ENCODE data around the gene KATNIP.

KATNIP gene
- long read RNA-seq, partial matches to known transcripts, result 2 of 9 reads
- long read RNA-seq, other reads (novel, unspliced or antisense), result 7 of 9 reads

GRCh38 chr16:27549746-27550581 lies at the start of gene KATNIP, which contains the start of gene GTF3C1:
Gene KATNIP, plus strand, starts transcription at chr16:27550144. Its CDS starts 27 bp downstream, at chr16:27550171.
Gene GTF3C1, minus strand, starts transcription at chr16:27549913. Its CDS starts 23 bp downstream, at chr16:27549890.
- peak within 1 kb of the TSS; percentile 90 for H3K27ac ChIP-seq (replicated peaks)
- peak within 1 kb of the TSS; percentile 96 for H3K4me3 ChIP-seq (replicated peaks; ENCODE audit: insufficient read depth, low read length)
- H3K27me3 ChIP-seq (ENCODE audit: insufficient read depth, poor library complexity, severe bottlenecking), result no peaks in the 10 kb centered on the region
- DNase-seq (ENCODE audit: low read depth in 1 of 2, low spot score in 1 of 2), result peak; percentile 96 to 99
- no peak for TF ChIP-seq SPI1 (IDR thresholded peaks at IDR 0.05; ENCODE audit: borderline replicate concordance, low read depth)
- peak; percentile 60; the same call in 1 of the 2 replicates for TF ChIP-seq POLR2AphosphoS5 (IDR thresholded peaks at IDR 0.05; ENCODE audit: low read depth)
- TF ChIP-seq REST (IDR thresholded peaks at IDR 0.05; ENCODE audit: insufficient replicate concordance, low read depth), result no peak
- no peak for TF ChIP-seq CTCF (IDR thresholded peaks at IDR 0.05; ENCODE audit: insufficient read depth, low read length)
- TF ChIP-seq GABPA (IDR thresholded peaks at IDR 0.05; ENCODE audit: low read depth), result peak; percentile 80

- DNase-seq (ENCODE audit: low read depth in 1 of 2, low spot score in 1 of 2), result no peak
- H3K27ac ChIP-seq (replicated peaks), result no peak overlapping the region
- H3K27me3 ChIP-seq (ENCODE audit: insufficient read depth, poor library complexity, severe bottlenecking), result no peaks in the 10 kb centered on the region
- H3K4me3 ChIP-seq (replicated peaks; ENCODE audit: insufficient read depth, low read length), result no peak overlapping the region
- TF ChIP-seq REST (IDR thresholded peaks at IDR 0.05; ENCODE audit: insufficient replicate concordance, low read depth) (no peak), GABPA (IDR thresholded peaks at IDR 0.05; ENCODE audit: low read depth) (no peak), CTCF (IDR thresholded peaks at IDR 0.05; ENCODE audit: insufficient read depth, low read length) (no peak), SPI1 (IDR thresholded peaks at IDR 0.05; ENCODE audit: borderline replicate concordance, low read depth) (no peak), POLR2AphosphoS5 (IDR thresholded peaks at IDR 0.05; ENCODE audit: low read depth) (no peak)
These were observed 49.1 kb upstream of the KATNIP start for GRCh38 chr16:27500801-27501200.

- no peak overlapping the region for H3K4me3 ChIP-seq (replicated peaks; ENCODE audit: insufficient read depth, low read length)
- TF ChIP-seq REST (IDR thresholded peaks at IDR 0.05; ENCODE audit: insufficient replicate concordance, low read depth), result no peak
- no peak for TF ChIP-seq SPI1 (IDR thresholded peaks at IDR 0.05; ENCODE audit: borderline replicate concordance, low read depth)
- no peak for TF ChIP-seq GABPA (IDR thresholded peaks at IDR 0.05; ENCODE audit: low read depth)
- no peak for TF ChIP-seq POLR2AphosphoS5 (IDR thresholded peaks at IDR 0.05; ENCODE audit: low read depth)
- TF ChIP-seq CTCF (IDR thresholded peaks at IDR 0.05; ENCODE audit: insufficient read depth, low read length), result no peak
- no peaks in the 10 kb centered on the region for H3K27me3 ChIP-seq (ENCODE audit: insufficient read depth, poor library complexity, severe bottlenecking)
- no peak overlapping the region for H3K27ac ChIP-seq (replicated peaks)
- no peak for DNase-seq (ENCODE audit: low read depth in 1 of 2, low spot score in 1 of 2)
These were observed 46.3 kb upstream of the KATNIP start for GRCh38 chr16:27503662-27504061.

Data from HL-60 (cell line).